SK-N-SH treated with all-trans-retinoic acid at 6 μM for 48 hours (cell line): ENCODE results near the gene ZNF500.

Experiments
- CREB5 ChIP-seq: fragments of 250-450 bp; sonication (Bioruptor Pico); IDR thresholded peaks from 2 replicates; pipeline ENCODE4 v1.5.1; 2020; ENCODE audit warnings: low read depth, mild to moderate bottlenecking, moderate library complexity
- CSDC2 ChIP-seq: fragments of 250-450 bp; sonication (Bioruptor Pico); IDR thresholded peaks from 2 replicates; pipeline ENCODE4 v1.5.0; 2020; ENCODE audit warnings: mild to moderate bottlenecking, moderate library complexity
- ISL1 ChIP-seq: fragments of 250-450 bp; sonication (Bioruptor Pico); IDR thresholded peaks from 2 replicates; pipeline ENCODE4 v2.1.2; 2022; ENCODE audit warnings: mild to moderate bottlenecking, moderate library complexity
- PATZ1 ChIP-seq: fragments of 250-450 bp; sonication (Bioruptor Pico); IDR thresholded peaks from 2 replicates; pipeline ENCODE4 v1.8.0; 2020; ENCODE audit warnings: mild to moderate bottlenecking, moderate library complexity, borderline replicate concordance
- PPARA ChIP-seq: fragments of 250-450 bp; sonication (Bioruptor Pico); IDR thresholded peaks from 2 replicates; pipeline ENCODE4 v1.5.0; 2020; ENCODE audit warnings: mild to moderate bottlenecking, borderline replicate concordance
- RARB ChIP-seq: fragments of 250-450 bp; sonication (Bioruptor Pico); IDR thresholded peaks from 2 replicates; pipeline ENCODE4 v1.8.0; 2021; ENCODE audit warnings: mild to moderate bottlenecking, moderate library complexity
- SNAI2 ChIP-seq: fragments of 250-450 bp; sonication (Bioruptor Pico); IDR thresholded peaks from 2 replicates; pipeline ENCODE4 v1.5.0; 2020; ENCODE audit warnings: mild to moderate bottlenecking, moderate library complexity
- TCF4 ChIP-seq: fragments of 250-450 bp; sonication (Bioruptor Pico); IDR thresholded peaks from 2 replicates; pipeline ENCODE4 v1.8.0; 2021; ENCODE audit warnings: mild to moderate bottlenecking, moderate library complexity, borderline replicate concordance
- TOX ChIP-seq: fragments of 250-450 bp; sonication (Bioruptor Pico); IDR thresholded peaks from 2 replicates; pipeline ENCODE4 v1.8.0; 2021; ENCODE audit warnings: mild to moderate bottlenecking, moderate library complexity, borderline replicate concordance
- TSHZ2 ChIP-seq: fragments of 250-450 bp; sonication (Bioruptor Pico); IDR thresholded peaks from 2 replicates; pipeline ENCODE4 v1.5.0; 2020; ENCODE audit warnings: mild to moderate bottlenecking, moderate library complexity
- ZC3H10 ChIP-seq: fragments of 250-450 bp; sonication (Bioruptor Pico); IDR thresholded peaks from 2 replicates; pipeline ENCODE4 v1.5.1; 2021; ENCODE audit warnings: mild to moderate bottlenecking, moderate library complexity
- ZNF565 ChIP-seq: fragments of 450-650 bp; formaldehyde crosslinking; conservative IDR thresholded peaks from 2 replicates; pipeline ENCODE4 v1.5.0; 2020; ENCODE audit warnings: low read depth, mild to moderate bottlenecking, moderate library complexity
- ZNF70 ChIP-seq: fragments of 450-650 bp; formaldehyde crosslinking; IDR thresholded peaks from 2 replicates; pipeline ENCODE4 v1.5.0; 2020; ENCODE audit warnings: mild to moderate bottlenecking, moderate library complexity
- ZNF8 ChIP-seq: fragments of 450-650 bp; formaldehyde crosslinking; IDR thresholded peaks from 2 replicates; pipeline ENCODE4 v1.5.0; 2020; ENCODE audit warnings: mild to moderate bottlenecking, moderate library complexity

- TF ChIP-seq ZC3H10 (CRISPR knock-in tag) = no peak
- no peak for TF ChIP-seq TSHZ2 (CRISPR knock-in tag)
- no peak for TF ChIP-seq CREB5 (CRISPR knock-in tag)
- no peak for TF ChIP-seq ISL1
- TF ChIP-seq PATZ1 (CRISPR knock-in tag) = no peak
- TF ChIP-seq ZNF565 (CRISPR knock-in tag) = no peak
- TF ChIP-seq TOX (CRISPR knock-in tag) = no peak
- TF ChIP-seq CSDC2 (CRISPR knock-in tag) = no peak
- no peak for TF ChIP-seq TCF4 (CRISPR knock-in tag)
- TF ChIP-seq ZNF8 (CRISPR knock-in tag) = no peak
- no peak for TF ChIP-seq PPARA (CRISPR knock-in tag)
- TF ChIP-seq SNAI2 (CRISPR knock-in tag) = no peak
- no peak for TF ChIP-seq ZNF70 (CRISPR knock-in tag)
- TF ChIP-seq RARB = no peak
These were observed 13.3 kb upstream of the ZNF500 start for GRCh38 chr16:4780235-4780634.
